ACC112 (cell line): ENCODE results near the gene C13orf46.

Experiments used
- H2AFZ ChIP-seq: fragments of 200-600 bp; sonication (generic); one replicate; pipeline ENCODE4 v1.6.0; 2017; ENCODE audit warnings: antibody characterized with exemption, low read length; ENCODE audit not compliant: unreplicated experiment
- H3K27ac ChIP-seq: fragments of 200-600 bp; sonication (generic); 2 replicates; pipeline ENCODE4 v1.5.1; 2014; ENCODE audit warnings: low read depth, mild to moderate bottlenecking, antibody characterized with exemption, low read length, moderate library complexity
- H3K27me3 ChIP-seq: fragments of 200-600 bp; sonication (generic); 2 replicates; pipeline ENCODE4 v1.6.1; 2014; ENCODE audit warnings: mild to moderate bottlenecking, antibody characterized with exemption, low read length, moderate library complexity, mixed read lengths; ENCODE audit not compliant: insufficient read depth
- H3K36me3 ChIP-seq: fragments of 200-600 bp; sonication (generic); 2 replicates; pipeline ENCODE4 v1.6.1; 2016; ENCODE audit warnings: mild to moderate bottlenecking, antibody characterized with exemption, low read length, moderate library complexity, mixed read lengths; ENCODE audit not compliant: insufficient read depth
- H3K4me1 ChIP-seq: fragments of 200-600 bp; sonication (generic); one replicate; pipeline ENCODE4 v1.6.1; 2016; ENCODE audit warnings: low read length, mixed read lengths; ENCODE audit not compliant: insufficient read depth, unreplicated experiment, control insufficient read depth
- H3K4me3 ChIP-seq: fragments of 200-600 bp; sonication (generic); 2 replicates; pipeline ENCODE4 v1.5.1; 2014; ENCODE audit warnings: mild to moderate bottlenecking, low read depth, low read length
- H3K79me2 ChIP-seq: fragments of 200-600 bp; sonication (generic); one replicate; pipeline ENCODE4 v1.6.0; 2016; ENCODE audit warnings: low read length; ENCODE audit not compliant: control insufficient read depth, unreplicated experiment, insufficient read depth

The C13orf46 gene

GRCh38 chr13:113933901-113934300 is 40.0 kb downstream of the C13orf46 start:
- Histone ChIP-seq H2AFZ (no peak overlapping the region), H3K27me3 (no peaks in the 10 kb centered on the region), H3K79me2 (no peaks in the 10 kb centered on the region), H3K36me3 (no peaks in the 10 kb centered on the region), H3K4me1 (peaks cover 8% of the 10 kb centered on the region), H3K27ac (no peak overlapping the region), H3K4me3 (no peak overlapping the region)

DNA sequence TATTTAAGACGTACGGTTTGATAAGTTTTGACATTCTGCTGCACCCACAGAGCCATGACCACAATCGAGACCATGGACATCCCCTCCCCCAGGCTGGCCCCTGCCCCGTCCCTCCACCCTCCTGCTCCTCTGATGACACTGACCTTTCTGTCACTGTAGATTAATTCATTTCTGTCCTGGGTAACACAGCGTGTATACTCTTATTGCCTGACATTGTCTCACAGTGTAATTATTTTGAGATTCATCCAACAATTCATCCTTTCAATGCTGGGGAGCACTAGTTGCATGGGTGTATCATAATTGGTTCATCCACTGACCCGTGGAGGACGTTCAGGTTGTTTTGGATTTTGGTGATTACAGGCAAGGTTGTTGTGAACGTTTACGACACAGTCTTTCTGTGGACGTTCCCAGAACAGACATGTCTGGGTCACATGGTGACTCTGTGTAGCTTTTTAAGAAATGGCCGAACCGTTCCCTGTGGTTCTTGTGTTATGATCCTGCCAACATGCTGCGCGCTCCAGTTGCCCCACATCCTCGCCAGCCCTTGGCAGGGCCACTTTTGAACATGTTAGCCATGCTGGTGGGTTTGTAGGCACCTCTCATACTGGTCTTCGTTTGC is 41.9 kb downstream of the C13orf46 start:
- Histone ChIP-seq H3K4me1 (peaks cover 25% of the 10 kb centered on the region), H2AFZ (no peak overlapping the region), H3K36me3 (no peaks in the 10 kb centered on the region), H3K4me3 (no peak overlapping the region), H3K27me3 (no peaks in the 10 kb centered on the region), H3K27ac (no peak overlapping the region), H3K79me2 (no peaks in the 10 kb centered on the region)

GRCh38 chr13:113930671-113931637 is 42.9 kb downstream of the C13orf46 start:
- H3K27ac ChIP-seq: no peak overlapping the region
- peaks cover 29% of the 10 kb centered on the region for H3K4me1 ChIP-seq
- no peaks in the 10 kb centered on the region for H3K79me2 ChIP-seq
- H3K36me3 ChIP-seq: no peaks in the 10 kb centered on the region
- no peaks in the 10 kb centered on the region for H3K27me3 ChIP-seq
- no peak overlapping the region for H2AFZ ChIP-seq
- H3K4me3 ChIP-seq: no peak overlapping the region

DNA sequence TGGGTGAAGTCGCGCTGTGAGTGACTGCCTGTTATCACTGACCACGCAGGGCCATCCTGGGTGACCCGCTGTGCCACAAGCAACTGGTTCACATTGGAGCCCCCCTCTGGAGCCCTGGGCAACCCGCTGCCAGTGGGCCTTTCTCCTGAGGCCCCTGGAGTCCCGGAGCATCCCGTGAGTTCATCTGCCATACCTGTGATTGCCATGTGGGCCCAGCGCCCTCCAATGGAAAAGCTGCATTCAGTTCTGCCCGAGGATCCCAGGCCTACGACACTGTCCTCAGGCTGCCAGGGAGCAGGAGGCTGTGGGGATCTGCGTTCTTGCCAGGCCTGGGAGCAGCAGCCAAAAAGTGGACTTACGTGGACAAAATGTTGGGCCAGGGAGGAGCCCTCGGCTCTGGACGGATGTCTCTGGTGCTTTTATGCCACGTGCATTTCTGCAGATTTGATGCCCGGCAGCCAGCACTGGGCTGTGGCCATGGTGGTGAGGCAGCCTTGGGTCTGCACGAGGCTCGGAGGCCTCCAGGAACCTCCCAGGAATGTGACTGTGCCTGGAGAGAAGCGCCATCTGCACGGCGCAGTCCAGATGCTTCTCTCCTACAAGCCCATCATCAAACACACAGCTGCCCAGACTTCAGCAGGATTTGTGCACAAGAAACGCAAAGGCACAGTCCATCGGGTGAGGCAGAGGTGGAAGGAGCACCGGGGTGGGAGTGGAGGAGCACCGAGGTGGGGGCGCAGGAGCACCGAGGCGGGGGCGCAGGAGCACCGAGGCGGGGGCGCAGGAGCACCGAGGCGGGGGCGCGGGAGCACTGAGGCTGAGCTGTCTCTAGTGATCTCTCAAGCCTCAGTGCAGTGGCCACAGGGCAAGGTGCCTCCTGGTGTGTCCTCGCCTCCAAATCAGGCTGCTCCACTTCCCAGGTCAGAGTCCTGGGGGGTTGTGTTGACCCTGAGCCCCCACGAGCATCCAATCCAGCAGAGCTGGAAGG is 44.0 kb downstream of the C13orf46 start:
- Histone ChIP-seq H3K79me2 (no peaks in the 10 kb centered on the region), H3K27me3 (no peaks in the 10 kb centered on the region), H2AFZ (no peak overlapping the region)

DNA sequence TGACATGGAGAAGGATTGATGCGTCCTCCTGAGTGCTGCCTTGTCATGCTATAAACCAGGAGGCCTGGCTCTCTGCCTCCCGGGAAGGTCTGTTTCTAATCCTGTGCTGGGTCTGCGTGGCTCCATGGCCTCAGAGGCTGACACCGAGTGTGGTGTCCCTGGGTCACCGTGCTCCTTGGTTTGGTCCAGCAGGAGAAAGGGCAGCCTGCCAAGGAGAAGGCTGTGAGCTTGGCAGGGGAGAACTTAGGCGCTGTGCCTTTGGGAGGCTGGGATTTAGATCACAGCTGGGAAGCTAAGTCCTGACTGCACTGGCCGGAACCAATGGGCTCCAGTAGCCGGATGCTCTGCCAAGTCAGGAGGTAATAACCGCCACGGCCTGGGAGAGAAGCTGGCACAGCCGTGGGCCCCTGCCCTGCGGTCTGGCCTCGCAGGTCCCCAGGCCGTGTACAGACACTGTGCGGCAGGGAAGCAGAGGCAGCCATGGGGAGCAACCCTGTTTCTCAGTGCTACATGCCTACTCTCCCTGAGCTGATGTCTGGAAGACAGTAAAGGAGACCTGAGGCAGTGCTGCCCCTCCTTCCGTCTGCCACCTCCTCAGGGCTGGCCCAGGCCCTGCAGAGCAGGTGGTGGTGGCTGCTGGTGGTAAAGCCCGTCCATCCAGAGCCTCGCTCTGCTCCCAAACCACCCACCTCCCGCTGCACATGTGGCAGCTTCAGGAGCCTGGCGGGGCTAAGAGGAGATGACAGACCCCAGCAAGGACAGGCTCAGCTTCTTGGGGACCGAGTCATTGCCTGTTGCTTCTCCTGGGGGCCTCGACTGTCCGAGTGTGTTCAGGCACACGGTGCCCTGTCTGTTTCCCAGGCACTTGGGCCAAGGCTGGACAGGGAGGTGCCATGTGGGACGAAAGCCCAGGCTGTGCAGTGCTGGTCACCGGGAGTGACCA is 44.9 kb downstream of the C13orf46 start:
- Histone ChIP-seq H3K36me3 (no peaks in the 10 kb centered on the region), H3K27me3 (no peaks in the 10 kb centered on the region), H3K4me1 (peaks cover 29% of the 10 kb centered on the region), H3K4me3 (no peak overlapping the region), H2AFZ (no peak overlapping the region), H3K79me2 (no peaks in the 10 kb centered on the region), H3K27ac (peak overlapping the region; percentile 66)

More for the DNA sequence above, 44.0 kb downstream of the C13orf46 start:
- Histone ChIP-seq H3K4me1 (peaks cover 29% of the 10 kb centered on the region), H3K27ac (no peak overlapping the region), H3K36me3 (no peaks in the 10 kb centered on the region), H3K4me3 (no peak overlapping the region)

DNA sequence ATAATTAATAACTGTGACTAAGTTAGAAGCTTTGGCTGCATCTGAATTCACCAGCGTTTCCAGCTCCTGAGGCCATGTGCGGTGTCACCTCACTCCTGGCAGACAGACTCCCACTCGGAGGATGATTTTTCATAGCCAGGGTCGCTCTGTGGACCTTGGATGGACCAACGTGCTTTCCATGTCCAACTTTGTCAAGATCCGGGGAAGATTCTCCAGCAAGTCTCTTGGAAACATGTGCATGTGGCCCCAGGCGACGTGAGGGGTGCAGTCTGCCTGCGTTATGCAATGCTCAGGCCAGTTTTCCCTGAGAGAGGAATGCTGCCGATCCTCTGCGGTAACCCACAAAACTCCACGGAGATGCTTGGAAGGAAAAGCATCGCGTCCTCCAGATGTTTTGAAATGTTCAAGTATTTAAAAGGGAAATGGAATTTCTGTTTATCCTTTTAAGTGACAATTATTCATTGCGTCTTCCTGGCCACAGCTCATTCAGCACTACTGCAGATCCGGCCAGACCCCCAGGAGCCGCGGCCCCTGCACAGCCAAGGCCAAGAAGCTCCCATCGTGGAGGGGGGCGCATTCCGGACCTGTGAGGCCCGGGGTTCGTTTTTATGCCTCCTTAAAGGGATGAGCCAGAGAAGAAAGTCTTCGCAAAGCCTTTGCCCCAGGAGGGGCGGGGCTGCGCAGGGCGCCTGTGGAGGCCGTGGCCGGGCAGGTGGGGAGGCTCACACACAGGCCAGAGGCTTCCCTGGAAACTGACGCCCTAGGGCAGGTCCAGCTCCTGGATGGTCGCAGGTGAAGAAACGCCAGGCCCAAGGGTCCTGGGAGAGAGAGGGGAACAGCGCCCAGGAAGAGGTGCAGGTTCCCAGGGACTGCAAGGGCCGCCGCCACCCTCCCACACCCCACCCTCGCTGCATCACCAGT is 46.0 kb downstream of the C13orf46 start:
- Histone ChIP-seq H3K36me3 (no peaks in the 10 kb centered on the region), H2AFZ (no peak overlapping the region), H3K27ac (peak overlapping the region; percentile 66), H3K79me2 (no peaks in the 10 kb centered on the region), H3K4me1 (peaks cover 29% of the 10 kb centered on the region), H3K4me3 (0 out of 2 replicates have a peak overlapping the region, but pooled peaks have one; percentile 1), H3K27me3 (no peaks in the 10 kb centered on the region)

GRCh38 chr13:113926951-113927660 is 46.8 kb downstream of the C13orf46 start:
- Histone ChIP-seq H3K79me2 (no peaks in the 10 kb centered on the region), H3K27ac (peak overlapping the region; percentile 66), H3K27me3 (no peaks in the 10 kb centered on the region), H3K4me1 (peaks cover 29% of the 10 kb centered on the region), H2AFZ (no peak overlapping the region), H3K4me3 (no peak overlapping the region), H3K36me3 (no peaks in the 10 kb centered on the region)

GRCh38 chr13:113926301-113926761 is 47.5 kb downstream of the C13orf46 start:
- no peaks in the 10 kb centered on the region for H3K27me3 ChIP-seq
- H3K79me2 ChIP-seq: no peaks in the 10 kb centered on the region
- no peak overlapping the region for H3K4me3 ChIP-seq
- H3K36me3 ChIP-seq: no peaks in the 10 kb centered on the region
- no peak overlapping the region for H2AFZ ChIP-seq
- peak overlapping the region; percentile 43; the same call in 1 of the 2 replicates for H3K27ac ChIP-seq
- peaks cover 29% of the 10 kb centered on the region for H3K4me1 ChIP-seq
